HEK293T (cell line): ENCODE measurements around the gene ZDHHC19.

Experiments used
- ARNT ChIP-seq: fragments of 450-650 bp; IDR thresholded peaks from 2 replicates; pipeline ENCODE4 v1.6.1; 2017; ENCODE audit warnings: mild to moderate bottlenecking
- BHLHE40 ChIP-seq: fragments of 450-650 bp; IDR thresholded peaks from 2 replicates; pipeline ENCODE4 v1.6.1; 2016; ENCODE audit warnings: mild to moderate bottlenecking, moderate library complexity, borderline replicate concordance
- ELF4 ChIP-seq: fragments of 450-650 bp; IDR thresholded peaks from 2 replicates; pipeline ENCODE4 v1.6.1; 2017; ENCODE audit warnings: antibody characterized with exemption
- FOXA1 ChIP-seq: fragments of 450-650 bp; IDR thresholded peaks from 2 replicates; pipeline ENCODE4 v1.6.1; 2016; ENCODE audit warnings: mild to moderate bottlenecking
- FOXK2 ChIP-seq: fragments of 450-650 bp; IDR thresholded peaks from 2 replicates; pipeline ENCODE4 v1.6.1; 2016; ENCODE audit warnings: mild to moderate bottlenecking
- FOXM1 ChIP-seq: fragments of 450-650 bp; IDR thresholded peaks from 2 replicates; pipeline ENCODE4 v1.6.1; 2017; ENCODE audit warnings: mild to moderate bottlenecking, borderline replicate concordance
- LEF1 ChIP-seq: fragments of 450-650 bp; IDR thresholded peaks from 2 replicates; pipeline ENCODE4 v1.6.1; 2017; ENCODE audit warnings: mild to moderate bottlenecking, borderline replicate concordance
- NFRKB ChIP-seq: fragments of 450-650 bp; IDR thresholded peaks from 2 replicates; pipeline ENCODE4 v1.6.1; 2016; ENCODE audit warnings: mild to moderate bottlenecking, moderate library complexity
- SP1 ChIP-seq: fragments of 450-650 bp; IDR thresholded peaks from 2 replicates; pipeline ENCODE4 v1.6.1; 2017
- TARDBP ChIP-seq: fragments of 450-650 bp; IDR thresholded peaks from 2 replicates; pipeline ENCODE4 v1.6.1; 2016
- ZNF384 ChIP-seq: fragments of 450-650 bp; IDR thresholded peaks from 2 replicates; pipeline ENCODE4 v1.6.1; 2016

GRCh38 chr3:196225763-196226364 lies 14.7 kb upstream of the ZDHHC19 start:
- TF ChIP-seq SP1 = no peak
- TF ChIP-seq FOXA1 = no peak
- TF ChIP-seq FOXM1 = no peak
- TF ChIP-seq ARNT = no peak
- no peak for TF ChIP-seq LEF1
- TF ChIP-seq ELF4 = no peak
- no peak for TF ChIP-seq FOXK2
- TF ChIP-seq NFRKB = no peak
- TF ChIP-seq TARDBP = no peak
- TF ChIP-seq ZNF384 = no peak
- TF ChIP-seq BHLHE40 = no peak
